GM12892 (cell line): ENCODE data around the gene GCK.

Experiments used
- POLR2A ChIP-seq: IDR thresholded peaks from 2 replicates; pipeline ENCODE4 v1.6.1; 2011; ENCODE audit warnings: low read depth, low read length, control low read depth
- TAF1 ChIP-seq: IDR thresholded peaks from 2 replicates; pipeline ENCODE4 v1.6.1; 2011; ENCODE audit warnings: low read depth, mild to moderate bottlenecking, control low read depth, low read length, borderline replicate concordance

- TF ChIP-seq TAF1 (no peak), POLR2A (no peak)
These were observed 43.2 kb upstream of the GCK start for GRCh38 chr7:44232396-44232795.
